GM18517 (cell line): ENCODE data around the gene STXBP4.

ENCODE experiments used
- ATAC-seq: cut with Tn5 transposase; IDR thresholded peaks from one replicate; pipeline ENCODE4 v1.9.1; 2021; ENCODE audit warnings: mild to moderate bottlenecking, moderate library complexity; ENCODE audit not compliant: unreplicated experiment

Gene STXBP4

GRCh38 chr17:55110521-55110920 lies 142.0 kb downstream of the STXBP4 start:
- no peak for ATAC-seq

GRCh38 chr17:55114283-55114682 lies 145.7 kb downstream of the STXBP4 start:
- ATAC-seq = no peak

- no peak for ATAC-seq
Measured at GRCh38 chr17:55116440-55116914, 147.9 kb downstream of the STXBP4 start.

- ATAC-seq = no peak
Measured at GRCh38 chr17:55117164-55117563, 148.6 kb downstream of the STXBP4 start.

GRCh38 chr17:55120651-55121050 lies 152.1 kb downstream of the STXBP4 start:
- no peak for ATAC-seq

DNA sequence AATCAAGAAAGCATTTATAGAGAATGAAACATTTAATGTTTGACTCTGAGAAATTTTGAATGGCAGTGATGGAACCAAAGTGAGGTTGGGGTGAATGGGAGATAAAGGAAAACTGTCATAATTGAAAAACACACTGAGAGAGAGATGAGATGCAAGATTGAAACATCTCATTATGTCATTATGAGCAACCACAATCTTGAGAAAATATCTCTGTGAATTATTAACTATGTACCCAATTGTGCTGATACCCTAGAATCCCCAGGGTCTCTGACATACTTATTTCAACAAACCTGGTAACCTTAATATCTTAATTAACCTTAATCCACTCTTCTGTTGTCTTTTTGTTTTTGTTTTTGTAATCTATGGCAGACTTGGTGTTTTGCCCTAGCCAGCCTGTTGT lies 152.7 kb downstream of the STXBP4 start:
- ATAC-seq = no peak

DNA sequence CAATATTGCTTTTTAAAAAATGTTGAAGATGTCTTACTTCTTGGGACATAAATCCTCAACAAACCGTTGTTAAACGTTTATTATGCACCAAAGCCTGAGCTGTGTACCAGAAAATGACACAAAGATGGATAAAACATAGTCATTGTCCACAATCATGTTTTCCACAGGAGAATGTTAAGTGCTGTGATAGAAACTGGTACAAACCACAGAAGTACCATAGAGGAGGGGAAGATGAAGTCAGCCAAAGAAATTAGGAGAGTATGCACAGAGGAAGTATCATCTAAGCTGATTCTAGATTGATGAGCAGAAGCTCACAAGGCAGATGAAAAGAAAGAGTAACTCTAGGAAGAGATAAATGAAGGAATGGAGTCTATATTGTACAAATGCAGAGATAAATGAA lies 153.5 kb downstream of the STXBP4 start:
- ATAC-seq = no peak

GRCh38 chr17:55124730-55125360 lies 156.3 kb downstream of the STXBP4 start:
- ATAC-seq = no peak

GRCh38 chr17:55133583-55133982 lies 165.0 kb downstream of the STXBP4 start:
- ATAC-seq = no peak

DNA sequence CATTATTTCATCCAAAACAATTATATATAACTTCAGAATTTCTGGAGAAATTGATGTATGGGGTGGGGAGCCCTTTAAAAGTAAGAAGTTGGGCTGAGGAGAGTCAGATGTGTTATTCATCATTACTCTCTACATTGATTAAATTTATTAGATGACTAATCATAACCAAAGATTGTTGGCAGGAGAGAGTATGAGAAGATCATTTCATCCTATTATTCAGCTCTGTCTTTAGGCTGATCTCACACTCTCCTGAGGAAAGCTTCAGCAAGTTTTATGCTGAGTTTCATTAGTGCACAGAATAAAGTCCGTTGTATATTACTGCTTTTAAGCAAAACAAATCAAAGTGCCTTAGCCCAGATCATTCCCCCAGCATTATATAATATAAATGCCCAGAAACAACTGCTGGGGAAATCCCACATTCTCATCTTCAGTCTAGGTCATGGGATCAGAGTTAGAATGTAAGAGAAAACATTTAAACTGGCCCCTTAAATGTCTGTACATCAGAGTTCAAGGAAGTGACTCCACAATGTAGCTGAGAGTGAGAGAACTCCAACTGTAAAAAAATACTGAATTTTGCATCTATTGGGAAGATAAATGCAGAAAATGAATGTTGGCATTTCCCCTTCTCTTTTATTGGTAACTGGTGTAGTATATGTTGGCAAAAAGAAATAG lies 166.1 kb downstream of the STXBP4 start:
- ATAC-seq = no peak

GRCh38 chr17:55140809-55141208 lies 172.2 kb downstream of the STXBP4 start:
- no peak for ATAC-seq

DNA sequence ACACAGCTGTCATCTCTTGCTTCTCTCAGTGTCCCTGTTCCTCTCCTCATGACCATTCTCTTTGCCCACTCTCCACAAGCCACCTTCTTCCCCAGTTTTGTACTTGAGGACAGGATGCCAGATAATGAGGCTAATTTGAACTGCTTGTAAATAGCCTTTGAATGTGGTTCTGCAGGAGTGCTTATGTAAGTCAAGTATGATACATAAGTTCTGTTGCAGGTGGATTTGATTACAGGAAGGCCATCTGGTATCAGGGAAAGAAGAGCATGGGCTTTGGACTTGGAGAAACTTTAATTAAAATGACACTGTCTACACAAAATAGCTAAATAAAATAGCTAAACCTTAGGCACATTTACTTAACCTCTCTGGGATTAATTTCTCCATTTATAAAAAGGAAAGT lies 176.0 kb downstream of the STXBP4 start:
- ATAC-seq = no peak

DNA sequence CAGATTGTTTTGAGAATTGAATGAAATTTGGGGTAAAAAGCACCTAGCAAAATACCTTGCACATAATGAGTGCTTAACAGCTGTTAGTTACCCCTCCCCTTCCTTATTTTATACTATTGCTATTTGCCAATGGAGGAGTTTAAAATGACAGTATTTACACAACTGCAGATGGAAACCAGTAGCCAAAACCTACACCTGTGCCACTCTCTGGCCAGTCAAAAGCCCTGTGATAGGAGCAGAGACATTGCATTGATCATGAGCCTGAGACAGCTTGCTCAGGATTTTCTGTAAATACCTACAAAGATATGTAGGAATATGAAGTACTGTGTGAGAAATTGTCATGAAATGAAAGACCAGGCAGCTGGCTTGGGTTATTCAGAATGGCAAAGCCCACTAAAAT lies 180.9 kb downstream of the STXBP4 start:
- no peak for ATAC-seq

- no peak for ATAC-seq
Measured at GRCh38 chr17:55152236-55152635, 183.7 kb downstream of the STXBP4 start.

GRCh38 chr17:55154101-55154500 lies 185.5 kb downstream of the STXBP4 start:
- no peak for ATAC-seq

- ATAC-seq = no peak
Measured at GRCh38 chr17:55155856-55156560, 187.4 kb downstream of the STXBP4 start.

DNA sequence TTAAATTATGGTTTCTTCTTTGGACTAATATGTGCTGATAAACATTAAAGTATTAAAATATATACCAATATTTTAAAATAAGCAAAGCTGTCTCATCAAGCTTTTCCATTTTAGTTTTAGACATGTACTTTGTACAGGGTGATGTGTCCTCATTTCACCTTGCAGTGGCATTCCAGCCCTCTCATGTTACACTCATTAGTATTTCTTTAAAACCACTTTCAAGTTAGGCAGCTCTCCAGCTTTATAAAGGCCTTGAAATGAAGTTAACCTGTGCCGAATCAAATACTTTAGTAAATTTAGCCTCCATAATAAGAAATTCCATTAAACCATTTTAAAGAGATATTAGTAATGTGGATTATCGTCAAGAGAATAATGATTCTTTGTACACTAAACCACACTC lies 188.6 kb downstream of the STXBP4 start:
- no peak for ATAC-seq

- ATAC-seq = no peak
Measured at GRCh38 chr17:55158439-55158838, 189.9 kb downstream of the STXBP4 start.

GRCh38 chr17:55159251-55159650 lies 190.7 kb downstream of the STXBP4 start:
- no peak for ATAC-seq

DNA sequence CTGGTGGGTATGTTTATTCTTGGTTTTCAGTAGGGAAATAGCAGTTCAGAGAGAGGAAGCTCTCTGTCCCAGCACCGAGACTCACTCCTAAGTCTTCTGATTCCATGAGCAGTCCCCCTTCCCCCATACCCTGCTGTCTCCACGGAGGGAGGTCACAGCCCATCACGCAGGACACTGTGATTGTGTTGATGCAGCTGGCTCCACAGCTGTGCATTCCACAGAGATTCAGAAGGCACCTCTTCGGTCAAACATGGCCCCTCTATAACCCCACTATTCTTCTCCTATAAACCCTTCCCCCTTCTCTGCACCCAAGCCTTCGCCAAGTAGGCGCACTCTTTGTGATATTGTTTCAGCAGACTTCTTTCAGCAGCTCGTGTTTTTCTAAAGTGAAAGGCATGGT lies 191.9 kb downstream of the STXBP4 start:
- no peak for ATAC-seq

GRCh38 chr17:55161935-55162555 lies 193.5 kb downstream of the STXBP4 start:
- ATAC-seq = no peak

- ATAC-seq = no peak
Measured at GRCh38 chr17:55162556-55162946, 194.0 kb downstream of the STXBP4 start.
